ENCODE results near the gene PTPRM.
A peak's percentile ranks its signal among the peaks of the same experiment; 100 is the strongest.

Gene PTPRM

GRCh38 chr18:8379187-8379941, 812.2 kb downstream of the PTPRM start (continued):
- TF ChIP-seq CREB5 (CRISPR knock-in tag; IDR thresholded peaks at IDR 0.05; ENCODE audit: low read depth): no peak
- TF ChIP-seq GLIS3 (CRISPR knock-in tag; IDR thresholded peaks at IDR 0.05): no peak
- TF ChIP-seq PATZ1 (CRISPR knock-in tag; IDR thresholded peaks at IDR 0.05; ENCODE audit: borderline replicate concordance): no peak
- no peak for TF ChIP-seq ZC3H10 (CRISPR knock-in tag; IDR thresholded peaks at IDR 0.05)
- no peak for TF ChIP-seq TOX (CRISPR knock-in tag; IDR thresholded peaks at IDR 0.05; ENCODE audit: borderline replicate concordance)

- ATAC-seq: no peak
- TF ChIP-seq CSDC2 (CRISPR knock-in tag; IDR thresholded peaks at IDR 0.05): no peak
- TF ChIP-seq TCF4 (CRISPR knock-in tag; IDR thresholded peaks at IDR 0.05; ENCODE audit: borderline replicate concordance): no peak
- no peak for TF ChIP-seq GLIS3 (CRISPR knock-in tag; IDR thresholded peaks at IDR 0.05)
- TF ChIP-seq OSR1 (CRISPR knock-in tag; IDR thresholded peaks at IDR 0.05): no peak
- TF ChIP-seq TOX (CRISPR knock-in tag; IDR thresholded peaks at IDR 0.05; ENCODE audit: borderline replicate concordance): no peak
- TF ChIP-seq ZC3H10 (CRISPR knock-in tag; IDR thresholded peaks at IDR 0.05): no peak
- TF ChIP-seq PPARA (CRISPR knock-in tag; IDR thresholded peaks at IDR 0.05; ENCODE audit: borderline replicate concordance): no peak
- no peak for TF ChIP-seq ZNF8 (CRISPR knock-in tag; IDR thresholded peaks at IDR 0.05)
- no peak for TF ChIP-seq ZNF565 (CRISPR knock-in tag; conservative IDR thresholded peaks at IDR 0.05; ENCODE audit: low read depth)
- TF ChIP-seq ZFP30 (CRISPR knock-in tag; IDR thresholded peaks at IDR 0.05): no peak
- TF ChIP-seq ARNTL (CRISPR knock-in tag; IDR thresholded peaks at IDR 0.05; ENCODE audit: borderline replicate concordance, low read depth): no peak
- no peak for TF ChIP-seq ZFP3 (CRISPR knock-in tag; IDR thresholded peaks at IDR 0.05)
- TF ChIP-seq BACH2 (CRISPR knock-in tag; IDR thresholded peaks at IDR 0.05; ENCODE audit: borderline replicate concordance): no peak
- TF ChIP-seq TSHZ2 (CRISPR knock-in tag; IDR thresholded peaks at IDR 0.05): no peak
- no peak for TF ChIP-seq ISL1 (CRISPR knock-in tag; IDR thresholded peaks at IDR 0.05)
- TF ChIP-seq CREB5 (CRISPR knock-in tag; IDR thresholded peaks at IDR 0.05; ENCODE audit: low read depth): no peak
- no peak for TF ChIP-seq ESRRG (CRISPR knock-in tag; IDR thresholded peaks at IDR 0.05)
- no peak for TF ChIP-seq PATZ1 (CRISPR knock-in tag; IDR thresholded peaks at IDR 0.05; ENCODE audit: borderline replicate concordance)
- TF ChIP-seq SNAI2 (CRISPR knock-in tag; IDR thresholded peaks at IDR 0.05): no peak
Measured at GRCh38 chr18:8380006-8380405, 812.9 kb downstream of the PTPRM start.

GRCh38 chr18:8380926-8381325, 813.8 kb downstream of the PTPRM start:
- no peak for ATAC-seq
- TF ChIP-seq TSHZ2 (CRISPR knock-in tag; IDR thresholded peaks at IDR 0.05) (no peak), ISL1 (CRISPR knock-in tag; IDR thresholded peaks at IDR 0.05) (peak; percentile 45; the same call in 1 of the 2 replicates), SNAI2 (CRISPR knock-in tag; IDR thresholded peaks at IDR 0.05) (no peak), ZC3H10 (CRISPR knock-in tag; IDR thresholded peaks at IDR 0.05) (no peak)

All from SK-N-SH treated with all-trans-retinoic acid at 6 μM for 48 hours (cell line).